Transverse colon (tissue), 4 donors: ENCODE measurements around the gene SLC2A13. TPM values are rescaled to one million over a fixed set of nuclear protein-coding genes. Genes with fewer than 3 reads are reported as not detected.

Experiments
- DNase-seq: peaks from one replicate; pipeline ENCODE4 v3.0.0-alpha.2; 2019
- H3K27ac ChIP-seq, 4 donors: fragments of 200-600 bp; sonication (generic); 2 replicates each; pipeline ENCODE4 v1.5.1; 2016 to 2018; ENCODE audit warnings: inconsistent platforms in 4 of 4
- H3K27me3 ChIP-seq: fragments of 200-600 bp; sonication (generic); 2 replicates; pipeline ENCODE4 v1.5.1; 2017; ENCODE audit warnings: inconsistent platforms
- H3K36me3 ChIP-seq, 4 donors: fragments of 200-600 bp; sonication (generic); 2 replicates each; pipeline ENCODE4 v1.5.1; 2017 to 2019; ENCODE audit warnings: inconsistent platforms in 4 of 4
- H3K4me1 ChIP-seq, 4 donors: fragments of 200-600 bp; sonication (generic); 2 replicates each; pipeline ENCODE4 v1.5.1; 2017 to 2020; ENCODE audit warnings: inconsistent platforms in 4 of 4
- H3K4me3 ChIP-seq, 4 donors: fragments of 200-600 bp; sonication (generic); 1 replicate in 1 of 4; 2 replicates in 3 of 4; pipeline versions ENCODE4 v1.5.1 to v1.6.1; 2017 to 2019; ENCODE audit warnings: inconsistent platforms in 4 of 4
- H3K9me3 ChIP-seq, 2 donors: fragments of 200-600 bp; sonication (generic); 2 replicates each; pipeline ENCODE4 v1.5.1; 2017 to 2019; ENCODE audit warnings: inconsistent platforms in 2 of 2
- CTCF ChIP-seq, 5 experiments: fragments of 200-600 bp in 3 of 5; fragments of 450-650 bp in 2 of 5; sonication (generic) in 3 of 5; IDR thresholded peaks; 1 replicate in 2 of 5; 2 replicates in 3 of 5; pipeline ENCODE4 v1.5.1; 2016 to 2017; ENCODE audit warnings: antibody characterized with exemption in 5 of 5, inconsistent platforms in 3 of 5, mild to moderate bottlenecking in 2 of 5, moderate library complexity in 1 of 5
- EP300 ChIP-seq: sonication (generic); formaldehyde crosslinking; IDR thresholded peaks from one replicate; pipeline ENCODE4 v1.6.1; 2017; ENCODE audit warnings: antibody characterized with exemption, low read depth
- POLR2A ChIP-seq: fragments of 450-650 bp; IDR thresholded peaks from one replicate; pipeline ENCODE4 v1.6.1; 2016; ENCODE audit warnings: antibody characterized with exemption, mild to moderate bottlenecking, moderate library complexity
- POLR2AphosphoS5 ChIP-seq, 3 donors: sonication (generic); formaldehyde crosslinking; IDR thresholded peaks; one replicate each; pipeline ENCODE4 v1.6.1; 2016; ENCODE audit warnings: antibody characterized with exemption in 3 of 3
- WGBS, 2 donors: methylation state at CpG; one replicate each; pipeline ENCODE4 v1.1.5; 2018; ENCODE audit warnings: low coverage in 1 of 2; 5-methylcytosine and 5-hydroxymethylcytosine counted together
- in situ Hi-C, 4 donors: fragments of 200-750 bp; cut with MboI; loops; one replicate each; pipeline versions ENCODE4 v1.15.0 to v1.15.1; 2017; ENCODE audit warnings: low sequenced_read_pairs in 3 of 4, low pct_ligation_motif_present in 1 of 4, low pct_unique_long_range_greater_than_20kb in 1 of 4
- intact Hi-C: fragments of 100-400 bp; cut with DNase I; formaldehyde crosslinking; loops from one replicate; pipeline ENCODE4 v1.15.1; 2023; ENCODE audit warnings: low total_unique reads
- total RNA-seq, 4 donors: library from RNA; depleted of rRNA; stranded (reverse); fragments of >200 nt; gene quantifications; one replicate each; pipeline ENCODE4 v1.1.0, GENCODE V29; 2016

Gene SLC2A13
- total RNA-seq, 4 donors from 2014 or later = 31.8 to 70.7 (median 46.8) TPM

- intact Hi-C loops = loop anchor here (2.0 to 10.0 kb wide), 2 partner anchors 95 to 341 kb away; no protein-coding TSS in a partner anchor
- H3K4me1 ChIP-seq = peaks cover 0 to 47% (median 28%) of the 10 kb centered on the region in 4 donors
Observed at GRCh38 chr12:40106202-40106533, 287 bp upstream of the SLC2A13 start.

DNA sequence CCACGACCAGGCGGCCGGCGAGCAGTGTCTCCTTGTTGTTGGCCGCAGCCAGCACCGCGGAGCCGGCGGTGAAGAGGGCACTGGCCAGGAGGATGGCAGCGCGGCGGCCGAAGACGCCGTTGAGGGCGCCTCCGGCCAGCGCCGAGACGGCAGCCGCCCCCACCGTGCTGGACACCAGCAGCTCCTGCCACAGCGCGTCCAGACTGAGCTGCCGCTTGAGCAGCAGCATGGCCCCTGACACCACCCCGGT is 691 bp downstream of the SLC2A13 start:
- TF ChIP-seq POLR2A (no peak), CTCF (IDR thresholded peaks at IDR 0.05) (peak in 1 of 5 experiments; percentile 6)

More at GRCh38 chr12:40106202-40106533, 287 bp upstream of the SLC2A13 start:
- Histone ChIP-seq H3K36me3 (no peaks in the 10 kb centered on the region), H3K4me3 (peak overlapping the region in 3 of 4 donors; percentile 86 to 99 (median 93)), H3K27me3 (no peaks in the 10 kb centered on the region), H3K9me3 (no peaks in the 10 kb centered on the region), H3K27ac (peak overlapping the region; percentile 91 to 97 (median 94))
- no peak for DNase-seq
- 11% methylated on average over 9 of the region's 9 CpGs; no CpG with 5 or more reads in 1 of the 2 donors for WGBS, 2 donors
- no peak for TF ChIP-seq EP300
- TF ChIP-seq POLR2AphosphoS5 (IDR thresholded peaks at IDR 0.05) = no peak
- in situ Hi-C loops = loop anchor here in 2 of 4 donors (10.0 to 25.0 kb wide), 2 partner anchors 91 to 344 kb away; no protein-coding TSS in a partner anchor

DNA sequence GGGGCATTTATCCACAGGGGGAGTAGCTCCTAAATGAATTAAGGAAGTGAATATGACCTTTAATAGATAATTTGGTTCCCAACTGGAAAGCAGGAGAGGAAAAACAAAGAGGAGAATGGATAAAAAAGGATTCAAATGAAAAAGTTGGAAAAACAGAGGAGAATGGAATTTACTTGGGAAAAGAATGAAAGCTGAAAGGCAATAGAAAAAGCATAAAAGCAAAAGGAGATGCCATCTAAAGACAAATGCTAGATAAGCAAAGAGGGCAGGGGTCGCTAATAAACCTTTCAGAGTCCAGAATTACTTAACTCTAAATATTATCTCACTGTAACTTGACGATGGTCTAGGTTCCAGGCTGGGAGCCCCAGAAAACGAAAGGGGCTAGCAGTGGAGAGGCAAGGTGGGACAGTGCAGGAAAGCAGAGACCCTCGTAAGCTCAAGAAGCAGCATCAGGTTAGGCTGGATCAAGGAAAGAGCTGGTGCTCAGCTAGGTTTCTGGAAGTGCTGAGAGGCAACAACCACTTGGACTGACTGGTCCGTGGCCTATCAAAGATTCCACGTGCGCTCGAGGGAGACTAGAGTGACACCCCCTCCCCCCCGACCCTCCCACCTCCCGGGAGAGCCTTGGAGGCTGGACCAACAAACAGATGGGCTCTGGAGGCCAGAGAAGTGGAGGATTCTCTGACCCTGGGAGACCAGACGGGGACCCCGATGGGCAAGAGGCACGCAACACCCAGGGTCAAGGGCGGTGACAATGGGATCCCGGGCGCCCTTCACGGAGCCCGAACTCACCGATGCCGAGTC is 1.2 kb downstream of the SLC2A13 start:
- Histone ChIP-seq H3K9me3 (no peaks in the 10 kb centered on the region), H3K27ac (peak overlapping the region; percentile 91 to 97 (median 94)), H3K36me3 (no peaks in the 10 kb centered on the region), H3K4me1 (peaks cover 0 to 58% (median 30%) of the 10 kb centered on the region in 4 donors), H3K27me3 (no peaks in the 10 kb centered on the region), H3K4me3 (peak overlapping the region; percentile 86 to 99 (median 94))
- DNase-seq = peak; percentile 33
- in situ Hi-C loops = loop anchor here in 2 of 4 donors (10.0 to 25.0 kb wide), 2 partner anchors 90 to 342 kb away; no protein-coding TSS in a partner anchor
- intact Hi-C loops = loop anchor here (10.0 kb wide), 1 partner anchor 340 kb away; no protein-coding TSS in a partner anchor
- WGBS, 2 donors = 12 to 31% methylated on average over 3 to 17 of the region's 20 CpGs
- TF ChIP-seq CTCF (IDR thresholded peaks at IDR 0.05) = no peak
- no peak for TF ChIP-seq EP300
- no peak for TF ChIP-seq POLR2AphosphoS5 (IDR thresholded peaks at IDR 0.05)
- TF ChIP-seq POLR2A = no peak

More for the DNA sequence above, 691 bp downstream of the SLC2A13 start:
- WGBS, 2 donors = 0% methylated on average over 25 of the region's 26 CpGs; no CpG with 5 or more reads in 1 of the 2 donors
- no peaks in the 10 kb centered on the region for H3K27me3 ChIP-seq
- no peak for DNase-seq
- intact Hi-C loops (loop anchor here (10.0 kb wide), 1 partner anchor 340 kb away; no protein-coding TSS in a partner anchor), in situ Hi-C loops (loop anchor here in 2 of 4 donors (10.0 to 25.0 kb wide), 2 partner anchors 90 to 343 kb away; no protein-coding TSS in a partner anchor)
- no peaks in the 10 kb centered on the region for H3K9me3 ChIP-seq
- no peaks in the 10 kb centered on the region for H3K36me3 ChIP-seq
- H3K4me3 ChIP-seq = peak overlapping the region; percentile 86 to 99 (median 94)
- H3K27ac ChIP-seq = peak overlapping the region; percentile 91 to 97 (median 94)
- peaks cover 0 to 53% (median 28%) of the 10 kb centered on the region in 4 donors for H3K4me1 ChIP-seq

DNA sequence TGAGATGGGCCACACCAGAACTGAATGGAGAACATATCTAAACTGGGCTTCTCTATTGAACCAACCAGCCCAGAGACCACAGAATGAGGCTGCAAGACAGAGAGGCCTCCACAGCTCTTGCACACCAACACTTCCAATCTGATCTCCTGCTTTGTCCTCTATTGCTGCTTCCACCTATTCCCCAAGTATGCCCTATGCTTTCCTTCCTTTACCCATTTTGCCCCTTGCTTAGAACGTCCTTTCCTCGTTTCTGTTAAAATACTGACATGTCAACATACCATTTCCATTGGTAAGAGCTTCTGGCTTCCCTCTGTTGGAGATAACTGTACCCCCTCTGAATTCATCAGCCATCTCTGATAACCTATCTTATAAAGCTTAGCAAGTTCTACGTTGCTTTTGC is 2.8 kb downstream of the SLC2A13 start:
- Histone ChIP-seq H3K27ac (no peak overlapping the region), H3K4me1 (peaks cover 0 to 69% (median 36%) of the 10 kb centered on the region in 4 donors), H3K4me3 (peak overlapping the region in 1 of 4 donors; percentile 4), H3K27me3 (no peaks in the 10 kb centered on the region), H3K9me3 (no peaks in the 10 kb centered on the region), H3K36me3 (no peaks in the 10 kb centered on the region)
- intact Hi-C loops = loop anchor here (10.0 kb wide), 1 partner anchor 338 kb away; no protein-coding TSS in a partner anchor
- no peak for DNase-seq
- WGBS, 2 donors = 65 to 66% methylated on average over 3 of the region's 3 CpGs
- in situ Hi-C loops = loop anchor here in 2 of 4 donors (10.0 to 25.0 kb wide), 2 partner anchors 88 to 341 kb away; no protein-coding TSS in a partner anchor
- no peak for TF ChIP-seq POLR2AphosphoS5 (IDR thresholded peaks at IDR 0.05)
- TF ChIP-seq POLR2A = no peak

- no peak overlapping the region for H3K27ac ChIP-seq
- H3K4me1 ChIP-seq = peaks cover 0 to 66% (median 37%) of the 10 kb centered on the region in 4 donors
- no peak for DNase-seq
- no peaks in the 10 kb centered on the region for H3K9me3 ChIP-seq
- no peaks in the 10 kb centered on the region for H3K27me3 ChIP-seq
- TF ChIP-seq EP300 (no peak), CTCF (IDR thresholded peaks at IDR 0.05) (no peak), POLR2A (no peak), POLR2AphosphoS5 (IDR thresholded peaks at IDR 0.05) (no peak)
- H3K4me3 ChIP-seq = no peak overlapping the region
- in situ Hi-C loops = loop anchor here in 2 of 4 donors (10.0 to 25.0 kb wide), 2 partner anchors 87 to 339 kb away; no protein-coding TSS in a partner anchor
- 94 to 100% methylated on average over 1 of the region's 1 CpG for WGBS, 2 donors
- no peaks in the 10 kb centered on the region for H3K36me3 ChIP-seq
- intact Hi-C loops = loop anchor here (10.0 kb wide), 1 partner anchor 337 kb away; no protein-coding TSS in a partner anchor
Observed at GRCh38 chr12:40101747-40102146, 4.1 kb downstream of the SLC2A13 start.
